ENCODE results near the gene TMEM178B. TPM values are rescaled to one million over a fixed set of nuclear protein-coding genes. Genes with fewer than 3 reads are reported as not detected.

The TMEM178B gene
- polyA plus RNA-seq, 1 donor from 2014 or later, result 40.7 TPM

- H3K9ac ChIP-seq (ENCODE audit: low read length), result no peak overlapping the region
- H3K27ac ChIP-seq (ENCODE audit: low read length), result no peak overlapping the region
- no peaks in the 10 kb centered on the region for H4K20me1 ChIP-seq (ENCODE audit: insufficient read depth)
- no peak overlapping the region for H3K4me3 ChIP-seq (ENCODE audit: low read length)
- no peak overlapping the region for H3K4me2 ChIP-seq (ENCODE audit: low read length)
- H3K36me3 ChIP-seq (ENCODE audit: insufficient read depth, low read length), result no peaks in the 10 kb centered on the region
- H3K9me2 ChIP-seq (ENCODE audit: insufficient read depth, low read length), result no peaks in the 10 kb centered on the region
- H3K79me2 ChIP-seq (replicated peaks; ENCODE audit: insufficient read depth, low read length), result peaks cover 20% of the 10 kb centered on the region
- TF ChIP-seq MXI1 (conservative IDR thresholded peaks at IDR 0.05; ENCODE audit: poor library complexity, severe bottlenecking) (no peak), POLR2AphosphoS5 (IDR thresholded peaks at IDR 0.05) (no peak), EZH2 (IDR thresholded peaks at IDR 0.05; ENCODE audit: borderline replicate concordance, insufficient read depth, low read length, poor library complexity, severe bottlenecking) (no peak), SMC3 (conservative IDR thresholded peaks at IDR 0.05; ENCODE audit: poor library complexity) (no peak), RAD21 (conservative IDR thresholded peaks at IDR 0.05) (no peak), TAF1 (IDR thresholded peaks at IDR 0.05; ENCODE audit: low read depth) (no peak), EP300 (conservative IDR thresholded peaks at IDR 0.05; ENCODE audit: poor library complexity, severe bottlenecking) (no peak), REST (IDR thresholded peaks at IDR 0.05; ENCODE audit: borderline replicate concordance) (no peak)
- TF ChIP-seq, protein P1, sequence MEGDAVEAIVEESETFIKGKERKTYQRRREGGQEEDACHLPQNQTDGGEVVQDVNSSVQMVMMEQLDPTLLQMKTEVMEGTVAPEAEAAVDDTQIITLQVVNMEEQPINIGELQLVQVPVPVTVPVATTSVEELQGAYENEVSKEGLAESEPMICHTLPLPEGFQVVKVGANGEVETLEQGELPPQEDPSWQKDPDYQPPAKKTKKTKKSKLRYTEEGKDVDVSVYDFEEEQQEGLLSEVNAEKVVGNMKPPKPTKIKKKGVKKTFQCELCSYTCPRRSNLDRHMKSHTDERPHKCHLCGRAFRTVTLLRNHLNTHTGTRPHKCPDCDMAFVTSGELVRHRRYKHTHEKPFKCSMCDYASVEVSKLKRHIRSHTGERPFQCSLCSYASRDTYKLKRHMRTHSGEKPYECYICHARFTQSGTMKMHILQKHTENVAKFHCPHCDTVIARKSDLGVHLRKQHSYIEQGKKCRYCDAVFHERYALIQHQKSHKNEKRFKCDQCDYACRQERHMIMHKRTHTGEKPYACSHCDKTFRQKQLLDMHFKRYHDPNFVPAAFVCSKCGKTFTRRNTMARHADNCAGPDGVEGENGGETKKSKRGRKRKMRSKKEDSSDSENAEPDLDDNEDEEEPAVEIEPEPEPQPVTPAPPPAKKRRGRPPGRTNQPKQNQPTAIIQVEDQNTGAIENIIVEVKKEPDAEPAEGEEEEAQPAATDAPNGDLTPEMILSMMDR (IDR thresholded peaks at IDR 0.05; ENCODE audit: poor library complexity, severe bottlenecking), result no peak
- H3F3A ChIP-seq (ENCODE audit: insufficient read depth, low read length, poor library complexity, severe bottlenecking), result no peaks in the 10 kb centered on the region
- no peaks in the 10 kb centered on the region for H3K9me3 ChIP-seq (ENCODE audit: low read length)
- H3K27me3 ChIP-seq (ENCODE audit: insufficient read depth, low read depth, low read length), result no peaks in the 10 kb centered on the region
- H2AFZ ChIP-seq (ENCODE audit: low read depth, low read length), result no peak overlapping the region
Observed at GRCh38 chr7:141359740-141360415, 286.0 kb downstream of the TMEM178B start.

DNA sequence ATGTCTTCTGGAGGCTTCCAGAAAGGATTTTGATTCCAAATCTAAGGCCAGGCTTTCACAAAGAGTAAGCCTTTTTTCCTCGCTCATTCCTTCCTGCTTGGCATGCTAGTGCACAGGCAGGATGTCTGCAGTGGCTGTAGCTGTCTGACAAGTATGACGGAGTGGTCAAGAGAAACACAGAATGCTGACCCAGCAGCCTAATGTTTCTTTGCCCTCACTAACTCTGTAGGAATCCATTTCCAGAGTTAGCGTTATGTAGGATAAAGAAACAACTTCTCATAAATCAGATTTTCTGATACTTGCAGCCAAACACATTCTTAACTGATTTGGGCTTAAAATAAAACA lies 286.5 kb downstream of the TMEM178B start:
- Histone ChIP-seq H3K36me3 (ENCODE audit: insufficient read depth, low read length) (no peaks in the 10 kb centered on the region), H3F3A (ENCODE audit: insufficient read depth, low read length, poor library complexity, severe bottlenecking) (no peaks in the 10 kb centered on the region), H3K27me3 (ENCODE audit: insufficient read depth, low read depth, low read length) (no peaks in the 10 kb centered on the region), H3K4me2 (ENCODE audit: low read length) (no peak overlapping the region), H3K9me2 (ENCODE audit: insufficient read depth, low read length) (no peaks in the 10 kb centered on the region), H3K79me2 (replicated peaks; ENCODE audit: insufficient read depth, low read length) (peaks cover 20% of the 10 kb centered on the region), H3K27ac (ENCODE audit: low read length) (no peak overlapping the region), H3K4me3 (ENCODE audit: low read length) (no peak overlapping the region), H3K9me3 (ENCODE audit: low read length) (no peaks in the 10 kb centered on the region), H2AFZ (ENCODE audit: low read depth, low read length) (no peak overlapping the region), H4K20me1 (ENCODE audit: insufficient read depth) (no peaks in the 10 kb centered on the region), H3K9ac (ENCODE audit: low read length) (no peak overlapping the region)
- TF ChIP-seq MXI1 (conservative IDR thresholded peaks at IDR 0.05; ENCODE audit: poor library complexity, severe bottlenecking) (no peak), SMC3 (conservative IDR thresholded peaks at IDR 0.05; ENCODE audit: poor library complexity) (no peak), EZH2 (IDR thresholded peaks at IDR 0.05; ENCODE audit: borderline replicate concordance, insufficient read depth, low read length, poor library complexity, severe bottlenecking) (no peak), REST (IDR thresholded peaks at IDR 0.05; ENCODE audit: borderline replicate concordance) (no peak), TAF1 (IDR thresholded peaks at IDR 0.05; ENCODE audit: low read depth) (no peak), POLR2AphosphoS5 (IDR thresholded peaks at IDR 0.05) (no peak)
- TF ChIP-seq, protein P1 (IDR thresholded peaks at IDR 0.05; ENCODE audit: poor library complexity, severe bottlenecking), result no peak

All from neural cell (in vitro differentiated cells).